GM10266 (cell line): ENCODE results near the gene SRPRB.

ENCODE experiments used
- DNase-seq: peaks from one replicate; pipeline ENCODE4 v3.0.0; 2012; ENCODE audit errors: extremely low spot score
- CTCF ChIP-seq: IDR thresholded peaks from 2 replicates; pipeline ENCODE4 v1.5.1; 2012; ENCODE audit warnings: mild to moderate bottlenecking, low read depth; ENCODE audit not compliant: control insufficient read depth, insufficient read depth; ENCODE audit errors: missing control alignments

The SRPRB gene

GRCh38 chr3:133860519-133860918 lies 54.9 kb downstream of the SRPRB start:
- no peak for DNase-seq
- TF ChIP-seq CTCF = no peak

- DNase-seq = no peak
- TF ChIP-seq CTCF = no peak
These were observed 56.5 kb downstream of the SRPRB start for GRCh38 chr3:133862161-133862560.

- TF ChIP-seq CTCF = no peak
- no peak for DNase-seq
These were observed 58.3 kb downstream of the SRPRB start for GRCh38 chr3:133863911-133864310.

GRCh38 chr3:133864616-133865015 lies 59.0 kb downstream of the SRPRB start:
- no peak for DNase-seq
- no peak for TF ChIP-seq CTCF

- no peak for TF ChIP-seq CTCF
- DNase-seq = no peak
These were observed 59.7 kb downstream of the SRPRB start for GRCh38 chr3:133865136-133865855.

GRCh38 chr3:133866141-133866540 lies 60.5 kb downstream of the SRPRB start:
- TF ChIP-seq CTCF = no peak
- DNase-seq = no peak

- no peak for TF ChIP-seq CTCF
- no peak for DNase-seq
These were observed 62.6 kb downstream of the SRPRB start for GRCh38 chr3:133868186-133868585.
